HG03045 (cell line): Measurements from ENCODE around the gene RAB40B.
"Not testable (repeated sequence)": the region's sequence is repeated elsewhere in the genome, so short reads cannot be mapped to it uniquely, and the experiment has no call there.

Source experiments
- ATAC-seq: cut with Tn5 transposase; IDR thresholded peaks from one replicate; pipeline ENCODE4 v1.9.1; 2021; ENCODE audit warnings: mild to moderate bottlenecking, moderate library complexity; ENCODE audit not compliant: unreplicated experiment

RAB40B gene

DNA sequence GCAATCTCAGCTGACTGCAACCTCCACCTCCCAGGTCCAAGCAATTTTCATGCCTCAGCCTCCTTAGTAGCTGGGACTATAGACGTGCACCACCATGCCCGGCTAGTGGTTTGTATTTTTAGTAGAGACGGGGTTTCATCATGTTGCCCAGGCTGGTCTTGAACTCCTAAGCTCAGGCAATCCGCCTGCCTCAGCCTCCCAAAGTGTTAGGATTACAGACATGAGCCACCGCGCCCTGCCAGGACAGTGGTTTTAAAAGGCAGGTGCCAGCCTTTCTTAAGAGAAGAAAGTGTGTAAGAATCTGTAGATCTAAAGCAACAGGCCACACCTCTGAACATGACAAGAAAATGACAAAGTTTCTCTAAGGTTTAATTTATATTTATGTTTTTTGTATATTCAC lies 43.9 kb downstream of the RAB40B start:
- not testable (repeated sequence) for ATAC-seq

DNA sequence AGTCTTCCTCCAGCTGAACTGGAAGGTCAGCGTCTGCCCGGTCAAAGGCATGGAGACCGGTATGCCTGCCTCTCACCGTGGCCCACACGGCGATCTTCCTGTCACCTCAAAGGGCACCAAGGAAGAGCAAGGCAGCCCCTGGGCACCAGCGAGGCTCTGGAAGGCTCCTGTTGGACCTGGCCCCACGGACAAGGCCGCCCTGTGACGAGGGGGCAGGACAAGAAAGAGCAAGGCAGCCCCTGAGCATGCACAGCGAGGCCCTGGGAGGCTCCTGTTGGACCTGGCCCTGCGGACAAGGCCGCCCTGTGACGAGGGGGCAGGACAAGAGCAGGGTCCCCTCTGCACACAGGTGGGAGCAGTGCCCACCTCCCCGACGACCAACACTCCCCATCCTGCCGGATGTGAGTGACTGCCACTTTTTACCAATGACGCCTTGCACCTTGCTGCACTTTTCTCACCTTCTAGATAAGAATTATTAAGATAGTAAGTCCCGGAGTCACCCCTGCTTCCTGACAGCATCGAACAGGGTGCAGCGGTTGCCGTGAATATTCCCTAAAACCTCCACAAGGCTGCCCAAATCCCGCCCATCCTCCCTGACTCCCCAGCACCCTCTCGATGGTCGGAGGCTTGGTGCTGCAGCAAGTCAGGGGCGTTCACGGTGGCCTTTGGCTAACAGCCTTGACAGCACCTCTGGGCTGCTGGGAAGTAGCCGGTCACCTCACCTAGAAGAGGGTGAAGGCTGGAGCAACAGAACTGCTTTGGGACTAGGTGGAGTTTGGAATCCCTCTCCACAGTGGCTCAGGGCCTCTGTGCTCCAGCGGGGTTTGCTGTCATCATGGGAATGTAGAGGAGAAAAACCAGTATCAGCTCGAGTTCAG lies 44.6 kb downstream of the RAB40B start:
- ATAC-seq: no peak

DNA sequence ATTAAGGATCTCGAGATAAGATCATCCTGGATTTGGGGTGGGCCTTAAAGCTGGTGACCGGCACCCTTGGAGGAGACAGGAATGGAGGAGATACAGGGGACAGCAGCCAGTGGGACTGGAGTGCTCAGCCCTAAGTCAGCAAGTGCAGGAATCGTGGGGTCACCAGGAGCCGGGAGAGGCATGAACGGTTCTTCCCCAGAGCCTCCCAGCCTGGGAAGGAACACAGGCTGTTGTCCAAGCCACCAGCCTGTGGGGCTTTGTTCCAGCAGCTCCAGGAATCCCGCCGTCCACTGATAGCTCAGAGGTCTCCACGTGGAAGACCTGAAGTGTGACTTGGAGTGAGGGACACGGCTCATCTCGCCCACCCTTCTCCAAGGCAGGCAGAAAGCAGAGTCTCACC lies 47.8 kb downstream of the RAB40B start:
- no peak for ATAC-seq

DNA sequence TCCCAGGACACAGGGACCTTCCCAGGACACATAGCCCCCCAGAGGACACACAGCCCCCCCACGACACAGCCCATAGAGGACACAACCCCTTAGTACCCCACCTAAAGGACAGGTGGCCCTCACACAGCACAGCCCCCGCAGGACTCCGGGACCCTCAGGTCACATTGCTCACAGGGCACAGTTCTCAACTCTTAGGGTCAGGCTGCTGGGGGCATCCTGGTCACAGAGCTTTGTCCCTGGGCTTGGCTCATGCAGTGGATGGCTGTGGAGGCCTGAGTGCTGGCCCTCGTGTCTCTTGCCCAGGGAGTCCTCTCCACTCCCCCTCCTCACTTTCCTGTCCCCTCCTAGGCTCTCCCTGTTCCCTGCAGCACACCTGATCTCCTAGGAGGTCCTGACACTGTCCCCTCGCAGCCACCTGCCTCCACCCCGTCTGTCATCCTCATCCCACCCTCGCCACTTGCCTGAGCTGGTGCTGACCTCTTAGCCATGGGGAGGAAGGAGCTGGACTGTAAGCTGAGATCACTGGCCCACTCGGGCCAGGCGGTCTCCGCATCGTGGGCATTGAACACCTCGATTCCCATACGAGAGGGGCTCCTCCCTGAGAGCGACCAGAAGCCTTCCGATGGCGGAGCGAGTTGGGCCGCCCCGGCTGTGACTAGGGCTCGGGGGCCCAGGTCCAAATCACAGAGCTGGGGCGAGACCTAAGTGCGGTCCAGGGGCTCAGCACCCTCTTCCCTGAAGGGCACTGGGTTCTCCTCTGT lies 48.8 kb downstream of the RAB40B start:
- ATAC-seq: no peak

DNA sequence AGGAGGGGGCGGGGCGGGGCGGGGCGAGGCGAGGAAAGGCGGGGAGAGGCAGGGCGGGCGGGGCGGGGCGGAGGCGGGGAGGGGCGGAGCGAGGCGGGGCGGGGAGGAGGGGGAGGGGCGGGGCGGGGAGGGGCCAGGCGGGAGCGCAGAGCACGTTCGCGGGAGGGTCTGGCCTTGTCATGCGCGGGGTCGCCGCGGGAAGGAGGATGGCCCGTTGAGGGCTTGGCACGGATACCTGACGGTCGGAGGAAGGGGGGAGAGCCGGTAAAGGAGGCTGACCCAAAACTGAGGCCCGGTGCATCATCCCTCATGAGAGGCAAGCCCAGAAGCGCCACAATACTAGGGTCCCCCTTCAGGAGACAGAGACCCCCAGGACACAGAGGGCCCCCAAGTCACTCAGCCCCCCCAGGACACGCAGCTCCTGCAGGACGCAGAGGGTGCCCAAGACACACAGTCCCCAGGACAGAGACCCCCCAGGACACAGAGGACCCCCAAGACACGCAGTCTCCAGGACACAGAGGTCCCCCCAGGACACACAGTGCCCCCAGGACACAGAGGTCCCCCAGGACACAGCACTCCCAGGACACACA lies 49.7 kb downstream of the RAB40B start:
- no peak for ATAC-seq

DNA sequence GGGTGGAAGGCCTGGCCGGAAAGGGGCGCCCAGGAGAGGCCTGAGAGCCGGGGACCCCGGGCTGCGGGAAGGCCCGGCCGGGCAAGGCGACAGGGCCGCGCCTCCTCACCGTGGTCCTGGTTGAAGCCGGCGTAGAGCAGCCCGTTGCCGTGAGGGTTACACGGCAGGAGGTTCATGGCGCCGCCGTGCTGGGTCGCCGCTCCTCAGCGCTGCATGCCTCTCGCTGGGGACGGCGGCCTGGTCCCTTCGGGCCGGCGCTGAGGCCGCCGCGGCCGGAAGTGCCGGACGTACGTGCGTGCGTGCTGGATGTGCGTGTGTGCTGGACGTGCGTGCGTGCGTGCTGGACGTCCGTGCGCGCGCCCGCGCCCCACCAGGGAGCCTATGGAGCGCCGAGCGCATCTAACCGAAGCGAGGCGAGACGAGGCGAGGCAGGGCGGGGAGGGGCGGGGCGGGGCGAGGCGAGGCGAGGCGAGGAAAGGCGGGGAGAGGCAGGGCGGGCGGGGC lies 50.3 kb downstream of the RAB40B start, which contains the start of gene WDR45B:
Gene WDR45B, minus strand, starts transcription at position 280 of the 504 bp plus-strand sequence. Its CDS starts 104 bp downstream, at position 176.
- peak; percentile 75 for ATAC-seq

DNA sequence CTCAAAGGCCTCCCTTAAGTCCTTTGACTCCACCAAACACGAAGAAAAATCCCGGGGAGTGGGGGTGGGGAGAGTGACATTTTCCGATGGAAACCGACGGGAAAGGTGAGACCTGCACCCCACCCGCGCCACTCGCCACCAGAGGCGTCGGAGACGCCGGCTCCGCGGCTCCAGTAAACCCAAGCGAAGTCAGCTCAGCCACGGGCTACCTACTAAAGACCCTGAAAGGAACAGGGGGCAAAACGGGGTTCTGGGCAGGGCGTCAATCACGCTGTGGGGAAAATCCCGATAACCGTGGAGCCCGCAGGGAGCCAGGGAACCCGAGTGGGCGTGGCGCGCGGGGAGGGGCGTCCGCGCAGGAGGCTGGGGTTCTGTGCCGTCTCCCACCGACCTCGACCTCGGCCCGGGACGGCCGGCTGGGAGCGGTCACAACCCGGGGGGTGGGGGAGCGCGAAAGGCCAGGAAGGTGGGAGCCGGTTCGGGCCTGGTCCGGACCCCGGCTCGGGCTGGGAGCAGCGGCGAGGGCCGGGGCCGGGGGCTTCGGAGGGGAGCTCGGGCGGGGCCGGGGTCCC lies 50.8 kb downstream of the RAB40B start:
- peak; percentile 35 for ATAC-seq

DNA sequence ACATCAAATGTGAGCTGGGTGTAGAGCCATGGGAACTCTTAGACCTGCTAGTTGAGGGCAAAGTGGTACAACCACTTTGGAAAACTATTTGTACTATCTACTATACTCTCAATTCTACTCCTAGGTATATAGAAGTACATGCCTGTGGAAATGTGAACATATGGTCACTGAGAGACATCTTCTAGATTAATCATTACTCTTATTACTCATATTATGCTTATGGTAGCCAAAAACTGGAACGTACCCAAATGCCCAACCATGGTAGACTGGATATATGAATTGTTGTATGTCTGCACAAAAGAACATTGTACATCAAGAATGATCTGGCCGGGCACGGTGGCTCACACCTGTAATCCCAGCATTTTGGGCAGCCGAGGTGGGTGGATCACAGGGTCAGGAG lies 53.0 kb downstream of the RAB40B start:
- no peak for ATAC-seq

DNA sequence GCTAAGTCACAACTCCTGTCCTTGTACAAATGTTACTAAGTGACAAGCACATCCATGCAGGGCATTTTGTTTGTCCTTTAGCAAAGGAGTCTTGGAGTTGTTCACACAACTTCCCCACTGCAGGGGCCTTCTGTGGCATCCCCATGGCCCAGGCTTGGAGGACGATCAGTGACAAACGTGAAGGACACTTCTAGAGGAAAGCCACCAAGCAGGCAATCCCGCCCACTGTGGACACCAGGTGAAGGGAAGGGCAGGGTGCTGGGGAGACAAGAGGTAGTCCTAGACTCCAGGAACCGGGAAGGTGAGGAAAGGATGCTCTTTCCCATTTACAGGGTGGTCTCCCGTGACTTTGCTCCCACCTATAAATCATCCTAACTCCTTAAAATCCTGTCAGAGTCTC lies 54.4 kb downstream of the RAB40B start:
- ATAC-seq: no peak

DNA sequence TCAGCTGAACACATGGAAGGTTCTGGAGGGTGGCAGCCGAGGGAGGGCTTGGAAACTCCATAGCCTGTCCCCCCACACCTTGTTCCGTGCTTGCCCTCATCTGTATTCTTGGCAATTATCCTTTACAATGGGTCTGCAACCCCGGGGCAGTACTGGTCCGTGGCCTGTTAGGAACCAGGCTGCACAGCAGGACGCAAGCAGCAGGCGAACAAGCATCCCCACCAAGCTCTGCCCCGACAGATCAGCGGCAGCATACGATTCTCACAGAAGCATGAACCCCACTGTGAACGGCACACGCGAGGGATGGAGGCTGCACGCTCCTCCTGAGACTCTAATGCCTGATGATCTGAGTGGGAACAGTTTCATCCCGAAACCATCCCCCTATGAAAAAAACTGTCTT lies 56.5 kb downstream of the RAB40B start:
- ATAC-seq: no peak

DNA sequence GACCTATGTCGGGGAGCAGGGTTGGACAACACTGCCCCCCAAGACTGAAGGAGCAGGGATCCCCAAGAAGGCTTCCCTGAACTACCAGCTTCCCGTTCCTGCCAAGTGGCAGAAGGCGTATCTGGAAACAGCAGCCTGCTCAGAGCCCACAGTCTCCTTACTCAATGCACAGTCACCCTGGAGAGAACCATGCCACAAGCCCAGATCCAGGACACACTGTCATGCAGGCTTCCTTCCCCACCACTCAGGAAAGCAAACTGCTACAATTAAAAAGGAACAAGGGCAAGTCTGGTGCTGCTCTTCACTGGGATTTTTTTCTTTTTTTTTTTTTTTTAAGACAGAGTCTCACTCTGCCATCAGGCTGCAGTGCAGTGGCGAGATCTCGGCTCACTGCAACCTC lies 58.5 kb downstream of the RAB40B start:
- no peak for ATAC-seq

DNA sequence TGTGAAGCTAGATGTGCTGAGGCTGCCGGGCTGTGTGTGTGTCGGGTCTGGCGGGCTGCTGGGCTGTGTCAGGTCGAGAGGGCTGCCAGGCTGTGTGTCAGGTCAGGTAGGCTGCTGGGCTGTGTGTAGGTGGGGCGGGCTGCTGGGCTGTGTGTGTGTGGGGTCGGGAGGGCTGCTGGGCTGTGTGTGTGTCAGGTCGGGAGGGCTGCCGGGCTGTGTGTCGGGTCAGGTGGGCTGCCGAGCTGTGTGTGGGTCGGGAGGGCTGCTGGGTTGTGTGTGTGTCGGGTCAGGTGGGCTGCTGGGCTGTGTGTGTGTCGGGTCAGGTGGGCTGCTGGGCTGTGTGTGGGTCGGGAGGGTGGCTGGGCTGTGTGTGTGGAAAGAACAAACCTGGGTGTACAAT lies 58.9 kb downstream of the RAB40B start:
- no peak for ATAC-seq

DNA sequence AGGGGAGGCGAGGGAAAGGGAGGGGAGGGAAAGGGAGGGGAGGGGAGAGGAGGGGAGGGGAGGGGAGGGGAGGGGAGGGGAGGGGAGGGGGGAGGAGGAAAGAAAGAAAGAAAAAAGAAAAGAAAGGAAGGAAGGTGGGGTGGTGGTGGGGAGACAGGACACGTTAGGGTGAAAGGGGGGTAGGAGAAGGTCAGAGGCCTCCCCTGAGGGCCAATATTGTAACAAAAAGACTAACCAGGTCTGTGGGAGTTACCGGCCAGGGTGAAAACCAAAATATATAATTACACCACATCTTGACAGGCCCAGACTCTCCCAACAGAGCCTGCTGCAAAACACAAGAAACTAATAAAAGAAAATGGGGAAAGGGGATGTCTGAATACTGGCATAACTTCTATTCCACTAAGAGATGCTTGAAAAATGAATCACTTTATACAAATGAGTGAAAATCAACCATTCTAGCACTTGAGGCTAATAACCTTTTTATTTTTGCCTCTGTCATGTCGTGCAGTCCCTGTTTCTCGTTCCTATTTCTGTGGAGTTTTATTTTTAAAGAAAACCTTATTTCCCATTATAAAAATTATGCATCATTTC lies 60.2 kb downstream of the RAB40B start:
- no peak for ATAC-seq

DNA sequence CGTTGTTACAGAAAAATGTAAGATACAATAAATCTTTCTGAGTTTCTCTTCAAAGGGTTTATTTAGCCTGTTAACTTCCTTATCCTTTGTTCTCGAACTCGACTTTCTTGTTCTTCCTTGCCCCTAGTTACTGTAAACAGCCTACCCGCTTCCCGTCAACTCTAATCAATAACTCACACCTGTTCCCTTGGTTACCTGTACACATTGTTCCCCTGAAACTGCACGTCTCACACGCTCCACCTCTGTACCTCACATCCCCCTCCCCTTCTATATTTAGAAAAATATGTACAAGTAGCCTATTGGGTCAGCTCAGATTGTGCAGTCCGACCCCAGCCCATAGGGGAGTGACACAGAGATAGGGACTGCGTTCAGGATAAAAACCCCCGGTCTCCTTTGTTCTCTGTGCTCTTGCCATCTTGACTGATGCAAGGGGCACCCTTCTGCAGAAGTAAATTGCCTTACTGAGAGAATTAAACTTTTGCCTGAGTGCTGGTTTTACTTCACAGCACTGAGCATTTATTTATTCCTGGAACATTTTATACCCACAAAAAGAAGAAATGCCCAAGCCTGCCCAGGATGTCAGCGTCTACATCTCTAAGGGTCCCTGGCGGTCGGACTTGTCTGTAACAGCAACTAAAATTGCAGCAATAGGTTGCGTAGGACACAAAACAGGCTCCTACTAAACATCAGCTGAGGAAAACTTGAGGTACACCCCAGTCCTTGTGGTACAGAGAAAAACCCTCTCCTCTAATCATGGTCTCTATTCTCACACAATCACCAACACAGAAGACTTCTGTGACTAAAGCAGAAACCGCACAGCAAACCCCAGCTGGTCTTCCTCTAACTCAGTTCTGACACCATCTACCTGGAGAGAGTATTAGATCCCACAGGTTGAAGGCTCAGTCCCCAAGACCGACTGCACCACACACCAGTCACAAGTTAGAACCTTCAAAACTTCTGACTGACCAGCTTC lies 61.6 kb downstream of the RAB40B start:
- ATAC-seq: no peak

DNA sequence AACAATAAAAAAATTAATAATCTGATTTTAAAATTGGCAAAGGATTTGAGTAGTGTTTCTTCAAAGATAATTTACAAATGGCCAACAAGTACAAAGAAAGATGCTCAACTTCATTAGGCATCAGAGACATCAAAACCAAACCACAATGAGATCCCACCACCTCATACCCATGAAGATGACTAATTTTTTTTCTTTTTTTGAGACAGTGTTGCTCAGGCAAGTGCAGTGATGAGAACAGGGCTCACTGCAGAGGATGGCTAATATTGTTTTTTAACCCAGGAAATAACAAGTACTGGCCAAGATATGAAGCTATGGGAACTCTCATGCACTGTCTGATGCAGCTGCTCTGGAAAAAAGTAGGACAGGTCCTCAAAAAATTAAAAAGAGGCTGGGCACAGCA lies 65.2 kb downstream of the RAB40B start:
- no peak for ATAC-seq

DNA sequence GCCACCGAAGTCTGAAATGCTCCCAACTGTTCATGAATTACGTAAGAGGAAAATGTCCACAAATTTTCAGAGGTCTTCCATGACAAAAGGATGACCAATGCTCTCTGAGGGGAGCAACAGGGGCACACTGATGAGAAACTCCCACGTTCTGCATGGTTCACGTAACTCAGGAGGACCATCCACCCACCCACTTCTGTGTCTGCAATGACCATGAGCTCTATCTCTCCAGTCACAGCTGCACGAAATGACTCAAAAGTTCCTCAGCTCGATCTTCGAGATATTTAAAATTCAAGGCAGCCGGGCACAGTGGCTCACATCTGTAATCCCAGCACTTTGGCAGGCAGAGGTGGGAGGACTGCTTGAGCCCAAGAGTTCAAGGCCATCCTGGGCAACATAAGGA lies 66.0 kb downstream of the RAB40B start:
- no peak for ATAC-seq

DNA sequence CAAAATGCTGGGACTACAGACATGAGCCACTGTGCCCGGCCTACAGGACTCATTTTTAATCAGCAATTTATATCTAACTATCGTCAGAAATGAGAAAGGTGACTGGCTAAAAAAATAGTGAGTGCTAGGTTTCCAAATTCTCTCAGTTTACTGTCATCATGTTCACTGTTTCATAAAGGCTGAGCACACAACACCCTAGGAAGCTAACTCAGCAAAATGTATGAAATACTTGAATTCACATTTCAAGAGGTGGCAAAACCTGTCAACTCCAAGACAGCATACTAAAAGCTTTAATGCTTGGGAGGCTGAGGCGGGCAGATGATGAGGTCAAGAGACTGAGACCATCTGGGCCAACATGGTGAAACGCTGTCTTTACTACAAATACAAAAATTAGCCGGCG lies 67.0 kb downstream of the RAB40B start:
- ATAC-seq: no peak

DNA sequence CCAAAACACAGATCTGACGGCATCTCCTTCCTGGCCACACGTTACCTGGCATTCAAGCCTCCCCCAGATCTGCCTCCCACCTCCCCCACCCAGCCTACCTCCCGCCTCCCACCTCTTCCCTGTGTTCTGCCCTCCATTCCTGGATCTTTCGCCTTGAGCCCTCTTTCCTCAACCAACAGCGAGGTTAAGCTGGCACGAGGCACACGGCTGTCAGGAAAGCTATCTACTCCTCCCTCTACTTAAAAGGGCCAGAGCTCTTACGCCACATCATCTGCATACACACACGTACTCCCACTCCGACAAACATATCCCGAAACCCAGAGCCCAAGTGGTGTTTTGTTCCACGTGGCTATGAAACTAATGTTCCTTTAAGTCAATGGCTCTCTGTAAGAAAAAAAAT lies 68.3 kb downstream of the RAB40B start:
- ATAC-seq: no peak

DNA sequence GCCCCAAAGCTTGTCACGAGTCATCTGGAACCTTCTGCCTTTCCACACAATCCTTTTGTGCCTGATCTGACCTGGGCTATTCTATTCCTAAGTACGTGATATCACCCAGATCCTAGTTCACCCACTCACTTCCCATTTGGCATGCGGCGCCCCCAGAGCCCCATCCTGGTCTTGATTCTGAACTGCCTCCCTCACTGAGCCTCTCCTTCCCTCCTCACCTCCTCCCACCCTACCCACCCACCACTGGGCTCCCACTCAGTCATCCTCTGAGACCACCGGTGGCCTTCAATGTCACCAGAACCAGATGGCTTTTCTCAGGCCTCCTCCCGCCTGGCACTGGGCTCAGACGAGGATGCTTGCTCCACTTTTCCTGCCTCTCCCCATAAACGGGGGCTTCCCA lies 68.8 kb downstream of the RAB40B start:
- no peak for ATAC-seq

DNA sequence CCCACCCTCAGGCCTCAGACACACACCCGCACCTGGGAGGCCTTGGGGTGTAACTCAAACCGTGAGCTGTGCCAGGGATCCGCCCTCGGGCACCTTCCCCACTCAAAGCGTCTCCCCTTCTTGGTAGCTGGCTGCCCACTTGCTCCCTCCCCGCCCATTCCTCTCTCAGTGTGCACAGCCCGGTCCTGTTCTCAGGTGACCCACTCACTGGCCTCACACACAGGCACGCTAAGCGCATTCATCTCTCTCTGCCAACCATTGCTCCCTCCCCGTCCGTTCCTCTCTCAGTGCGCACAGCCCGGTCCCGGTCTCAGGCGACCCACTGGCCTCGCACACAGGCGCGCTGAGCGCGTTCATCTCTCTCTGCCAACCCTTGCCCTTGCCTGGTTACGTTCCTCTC lies 71.1 kb downstream of the RAB40B start:
- ATAC-seq: no peak
